Measurements from ENCODE around the gene ARL6IP4.

The ARL6IP4 gene

GRCh38 chr12:123022846-123023245 is 42.4 kb downstream of the ARL6IP4 start:
- ChIA-PET POLR2A (no interaction called here), CTCF (interaction anchor here (1.2 to 4.1 kb wide), 2 partner anchors 9 to 41 kb away, joined by 3 to 17 read pairs; no protein-coding TSS in a partner anchor)
- Histone ChIP-seq H3K4me1 (ENCODE audit: control extremely low read depth in 1 of 4, control insufficient read depth in 4 of 4, insufficient read depth in 4 of 4, low read length in 3 of 4) (peaks cover 0 to 8% (median 2%) of the 10 kb centered on the region in 4 experiments), H3K27ac (ENCODE audit: insufficient read depth in 1 of 2, low read depth in 1 of 2, low read length in 2 of 2, poor library complexity in 1 of 2, severe bottlenecking in 2 of 2) (no peak overlapping the region), H3K27me3 (replicated peaks in 2 of 5; ENCODE audit: control insufficient read depth in 4 of 5, insufficient read depth in 5 of 5, low read length in 4 of 5) (no peaks in the 10 kb centered on the region), H3K4me3 (ENCODE audit: control insufficient read depth in 1 of 7, extremely low read depth in 1 of 7, insufficient read depth in 4 of 7, low read depth in 2 of 7, low read length in 6 of 7) (no peak overlapping the region), H3K9me3 (ENCODE audit: control extremely low read depth in 1 of 5, control insufficient read depth in 4 of 5, insufficient read depth in 2 of 5, low read depth in 1 of 5, low read length in 4 of 5) (no peaks in the 10 kb centered on the region), H3K36me3 (ENCODE audit: control insufficient read depth in 4 of 4, insufficient read depth in 4 of 4, low read length in 3 of 4) (peaks cover 0 to 7% (median 0%) of the 10 kb centered on the region in 4 experiments)
- WGBS (ENCODE audit: insufficient coverage): 89% methylated on average over 4 of the region's 5 CpGs
- DNase-seq: no peak

GRCh38 chr12:123024819-123025391 is 44.4 kb downstream of the ARL6IP4 start:
- 93% methylated on average over 7 of the region's 9 CpGs for WGBS (ENCODE audit: insufficient coverage)
- Histone ChIP-seq H3K36me3 (ENCODE audit: control insufficient read depth in 4 of 4, insufficient read depth in 4 of 4, low read length in 3 of 4) (peaks cover 0 to 7% (median 0%) of the 10 kb centered on the region in 4 experiments), H3K4me3 (ENCODE audit: control insufficient read depth in 1 of 7, extremely low read depth in 1 of 7, insufficient read depth in 4 of 7, low read depth in 2 of 7, low read length in 6 of 7) (no peak overlapping the region), H3K9me3 (ENCODE audit: control extremely low read depth in 1 of 5, control insufficient read depth in 4 of 5, insufficient read depth in 2 of 5, low read depth in 1 of 5, low read length in 4 of 5) (no peaks in the 10 kb centered on the region), H3K27me3 (replicated peaks in 2 of 5; ENCODE audit: control insufficient read depth in 4 of 5, insufficient read depth in 5 of 5, low read length in 4 of 5) (no peaks in the 10 kb centered on the region), H3K27ac (ENCODE audit: insufficient read depth in 1 of 2, low read depth in 1 of 2, low read length in 2 of 2, poor library complexity in 1 of 2, severe bottlenecking in 2 of 2) (no peak overlapping the region), H3K4me1 (ENCODE audit: control extremely low read depth in 1 of 4, control insufficient read depth in 4 of 4, insufficient read depth in 4 of 4, low read length in 3 of 4) (peaks cover 2 to 22% (median 15%) of the 10 kb centered on the region in 4 experiments)
- ChIA-PET CTCF (interaction anchor here (0.7 to 1.5 kb wide), 2 partner anchors 12 to 19 kb away, joined by 3 to 4 read pairs; no protein-coding TSS in a partner anchor), POLR2A (no interaction called here)
- DNase-seq: no peak

GRCh38 chr12:123026094-123026853 is 45.8 kb downstream of the ARL6IP4 start:
- Histone ChIP-seq H3K27me3 (replicated peaks in 2 of 5; ENCODE audit: control insufficient read depth in 4 of 5, insufficient read depth in 5 of 5, low read length in 4 of 5) (no peaks in the 10 kb centered on the region), H3K36me3 (ENCODE audit: control insufficient read depth in 4 of 4, insufficient read depth in 4 of 4, low read length in 3 of 4) (peaks cover 0 to 7% (median 0%) of the 10 kb centered on the region in 4 experiments), H3K27ac (ENCODE audit: insufficient read depth in 1 of 2, low read depth in 1 of 2, low read length in 2 of 2, poor library complexity in 1 of 2, severe bottlenecking in 2 of 2) (no peak overlapping the region), H3K9me3 (ENCODE audit: control extremely low read depth in 1 of 5, control insufficient read depth in 4 of 5, insufficient read depth in 2 of 5, low read depth in 1 of 5, low read length in 4 of 5) (no peaks in the 10 kb centered on the region), H3K4me1 (ENCODE audit: control extremely low read depth in 1 of 4, control insufficient read depth in 4 of 4, insufficient read depth in 4 of 4, low read length in 3 of 4) (peaks cover 2 to 28% (median 19%) of the 10 kb centered on the region in 4 experiments), H3K4me3 (ENCODE audit: control insufficient read depth in 1 of 7, extremely low read depth in 1 of 7, insufficient read depth in 4 of 7, low read depth in 2 of 7, low read length in 6 of 7) (no peak overlapping the region)
- DNase-seq: no peak
- 97% methylated on average over 8 of the region's 9 CpGs for WGBS (ENCODE audit: insufficient coverage)
- CTCF ChIA-PET: interaction anchor here (0.9 to 2.0 kb wide), 4 partner anchors 8 to 48 kb away, joined by 3 to 8 read pairs (median 3); no protein-coding TSS in a partner anchor
- POLR2A ChIA-PET: no interaction called here

GRCh38 chr12:123027726-123028445 is 47.4 kb downstream of the ARL6IP4 start:
- Histone ChIP-seq H3K27me3 (replicated peaks in 2 of 5; ENCODE audit: control insufficient read depth in 4 of 5, insufficient read depth in 5 of 5, low read length in 4 of 5) (no peaks in the 10 kb centered on the region), H3K4me3 (ENCODE audit: control insufficient read depth in 1 of 7, extremely low read depth in 1 of 7, insufficient read depth in 4 of 7, low read depth in 2 of 7, low read length in 6 of 7) (no peak overlapping the region), H3K36me3 (ENCODE audit: control insufficient read depth in 4 of 4, insufficient read depth in 4 of 4, low read length in 3 of 4) (peaks cover 0 to 2% (median 0%) of the 10 kb centered on the region in 4 experiments), H3K27ac (ENCODE audit: insufficient read depth in 1 of 2, low read depth in 1 of 2, low read length in 2 of 2, poor library complexity in 1 of 2, severe bottlenecking in 2 of 2) (no peak overlapping the region), H3K4me1 (ENCODE audit: control extremely low read depth in 1 of 4, control insufficient read depth in 4 of 4, insufficient read depth in 4 of 4, low read length in 3 of 4) (peaks cover 2 to 41% (median 35%) of the 10 kb centered on the region in 4 experiments), H3K9me3 (ENCODE audit: control extremely low read depth in 1 of 5, control insufficient read depth in 4 of 5, insufficient read depth in 2 of 5, low read depth in 1 of 5, low read length in 4 of 5) (no peaks in the 10 kb centered on the region)
- no peak for DNase-seq
- POLR2A ChIA-PET: no interaction called here
- 98% methylated on average over 9 of the region's 19 CpGs for WGBS (ENCODE audit: insufficient coverage)
- CTCF ChIA-PET: interaction anchor here (1.1 to 2.0 kb wide), 2 partner anchors 9 to 15 kb away, joined by 3 to 8 read pairs; no protein-coding TSS in a partner anchor

- DNase-seq: no peak
- Histone ChIP-seq H3K27ac (ENCODE audit: insufficient read depth in 1 of 2, low read depth in 1 of 2, low read length in 2 of 2, poor library complexity in 1 of 2, severe bottlenecking in 2 of 2) (no peak overlapping the region), H3K9me3 (ENCODE audit: control extremely low read depth in 1 of 5, control insufficient read depth in 4 of 5, insufficient read depth in 2 of 5, low read depth in 1 of 5, low read length in 4 of 5) (no peaks in the 10 kb centered on the region), H3K27me3 (replicated peaks in 2 of 5; ENCODE audit: control insufficient read depth in 4 of 5, insufficient read depth in 5 of 5, low read length in 4 of 5) (no peaks in the 10 kb centered on the region), H3K4me3 (ENCODE audit: control insufficient read depth in 1 of 7, extremely low read depth in 1 of 7, insufficient read depth in 4 of 7, low read depth in 2 of 7, low read length in 6 of 7) (no peak overlapping the region), H3K4me1 (ENCODE audit: control extremely low read depth in 1 of 4, control insufficient read depth in 4 of 4, insufficient read depth in 4 of 4, low read length in 3 of 4) (peaks cover 2 to 47% (median 40%) of the 10 kb centered on the region in 4 experiments), H3K36me3 (ENCODE audit: control insufficient read depth in 4 of 4, insufficient read depth in 4 of 4, low read length in 3 of 4) (peaks cover 0 to 2% (median 0%) of the 10 kb centered on the region in 4 experiments)
- ChIA-PET POLR2A (no interaction called here), CTCF (interaction anchor here (1.5 kb wide), 1 partner anchor 15 kb away, joined by 4 read pairs; no protein-coding TSS in a partner anchor)
- 72% methylated on average over 6 of the region's 7 CpGs for WGBS (ENCODE audit: insufficient coverage)
Observed at GRCh38 chr12:123028475-123028874, 48.0 kb downstream of the ARL6IP4 start.

- peaks cover 4 to 58% (median 51%) of the 10 kb centered on the region in 4 experiments for H3K4me1 ChIP-seq (ENCODE audit: control extremely low read depth in 1 of 4, control insufficient read depth in 4 of 4, insufficient read depth in 4 of 4, low read length in 3 of 4)
- no peak overlapping the region for H3K27ac ChIP-seq (ENCODE audit: insufficient read depth in 1 of 2, low read depth in 1 of 2, low read length in 2 of 2, poor library complexity in 1 of 2, severe bottlenecking in 2 of 2)
- POLR2A ChIA-PET: no interaction called here
- no peak for DNase-seq
- peaks cover 0 to 2% (median 0%) of the 10 kb centered on the region in 4 experiments for H3K36me3 ChIP-seq (ENCODE audit: control insufficient read depth in 4 of 4, insufficient read depth in 4 of 4, low read length in 3 of 4)
- H3K4me3 ChIP-seq (ENCODE audit: control insufficient read depth in 1 of 7, extremely low read depth in 1 of 7, insufficient read depth in 4 of 7, low read depth in 2 of 7, low read length in 6 of 7): no peak overlapping the region
- no peaks in the 10 kb centered on the region for H3K27me3 ChIP-seq (replicated peaks in 2 of 5; ENCODE audit: control insufficient read depth in 4 of 5, insufficient read depth in 5 of 5, low read length in 4 of 5)
- CTCF ChIA-PET: interaction anchor here (1.5 kb wide), 1 partner anchor 14 kb away, joined by 4 read pairs; no protein-coding TSS in a partner anchor
- H3K9me3 ChIP-seq (ENCODE audit: control extremely low read depth in 1 of 5, control insufficient read depth in 4 of 5, insufficient read depth in 2 of 5, low read depth in 1 of 5, low read length in 4 of 5): no peaks in the 10 kb centered on the region
Observed at GRCh38 chr12:123029550-123029949, 49.1 kb downstream of the ARL6IP4 start.

Data from common myeloid progenitor, CD34-positive (primary cell).